ENCODE measurements around the gene PLA2G5. TPM values are rescaled to one million over a fixed set of nuclear protein-coding genes. Genes with fewer than 3 reads are reported as not detected.

PLA2G5 gene
- total and polyA plus RNA-seq, 9 of the 15 experiments (the other 6 are each of a cell fraction or from before 2014, with no cell fraction given): not detected

DNA sequence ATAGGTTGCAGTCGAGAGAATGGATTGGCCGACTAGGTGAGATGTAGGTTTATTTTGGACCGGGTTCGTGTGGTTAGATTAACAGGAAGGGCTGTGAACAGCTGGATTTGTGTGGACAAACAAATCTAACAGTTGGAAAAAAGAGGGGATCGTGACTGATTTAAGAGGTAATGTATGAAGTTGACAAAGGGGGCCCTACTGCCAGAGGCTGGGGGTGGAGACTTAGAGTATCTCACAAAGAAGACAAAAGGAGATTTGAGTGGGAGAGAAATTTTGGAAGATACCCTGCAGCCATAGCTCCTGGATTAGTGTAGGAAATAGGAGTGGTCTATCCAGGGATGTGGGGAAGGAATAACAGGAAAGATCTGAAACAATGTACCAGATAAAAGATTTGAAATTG lies 38.8 kb upstream of the PLA2G5 start:
- no peaks in the 10 kb centered on the region for H3K9me1 ChIP-seq (ENCODE audit: control insufficient read depth, insufficient read depth, low read length)
- H3K27me3 ChIP-seq (ENCODE audit: control insufficient read depth in 2 of 2, insufficient read depth in 2 of 2, low read length in 2 of 2): peaks cover 9 to 25% of the 10 kb centered on the region in 2 experiments; a peak in 4 of 5 replicates
- WGBS (ENCODE audit: insufficient coverage, low coverage, missing lambda C conversion rate): 0% methylated on average over 5 of the region's 5 CpGs
- ATAC-seq: no peak
- FAIRE-seq: no peak
- H4K20me1 ChIP-seq (replicated peaks; ENCODE audit: control insufficient read depth, insufficient read depth, low read length): no peaks in the 10 kb centered on the region
- H3K9me3 ChIP-seq (replicated peaks; ENCODE audit: control insufficient read depth, insufficient read depth, low read depth, low read length): no peaks in the 10 kb centered on the region
- no peak overlapping the region for H2AFZ ChIP-seq (ENCODE audit: low read depth, low read length)
- no peaks in the 10 kb centered on the region for H3K36me3 ChIP-seq (ENCODE audit: control insufficient read depth, insufficient read depth, low read length)
- TF ChIP-seq L3MBTL2 (IDR thresholded peaks at IDR 0.05) (no peak), ZNF282 (CRISPR knock-in tag; IDR thresholded peaks at IDR 0.05) (no peak), TAF15 (IDR thresholded peaks at IDR 0.05; ENCODE audit: low read depth, low read length) (no peak), HMG20B (CRISPR knock-in tag; IDR thresholded peaks at IDR 0.05) (no peak), E2F8 (IDR thresholded peaks at IDR 0.05; ENCODE audit: low read depth, partially characterized antibody) (no peak), TAF1 (IDR thresholded peaks at IDR 0.05; ENCODE audit: control insufficient read depth, extremely low read depth, insufficient read depth, low read length, severe bottlenecking) (no peak), MIER1 (IDR thresholded peaks at IDR 0.05; ENCODE audit: low read depth) (no peak), VEZF1 (CRISPR knock-in tag; IDR thresholded peaks at IDR 0.05) (no peak), THAP12 (CRISPR knock-in tag; IDR thresholded peaks at IDR 0.05) (no peak), GMEB1 (CRISPR knock-in tag; IDR thresholded peaks at IDR 0.05) (no peak), RFX1 (IDR thresholded peaks at IDR 0.05) (no peak)
- no peak overlapping the region for H3K4me3 ChIP-seq
- H3K4me2 ChIP-seq (ENCODE audit: insufficient read depth, low read length): no peak overlapping the region
- in situ Hi-C loops (cut with MboI) (no loop called here), intact Hi-C loops (cut with micrococcal nuclease) (no loop called here)
- no peaks in the 10 kb centered on the region for H3K79me2 ChIP-seq (ENCODE audit: control insufficient read depth, insufficient read depth, low read length)
- ChIA-PET CTCF (ENCODE audit: low intra/inter-chr PET ratio) (interaction anchor here (0.7 kb wide), 1 partner anchor 79 kb away, joined by 3 read pairs; no protein-coding TSS in a partner anchor), POLR2A (no interaction called here)
- BruUV-seq (replicated peaks): no TSS peak
- no peak for DNase-seq (ENCODE audit: extremely low read depth in 1 of 4, low spot score in 3 of 4)
- H3K4me1 ChIP-seq (replicated peaks in 1 of 2; ENCODE audit: control insufficient read depth in 2 of 2, insufficient read depth in 2 of 2, low read length in 2 of 2): peaks cover 0 to 4% of the 10 kb centered on the region in 2 experiments; a peak in 2 of 5 replicates
- no peak overlapping the region for H3K27ac ChIP-seq (ENCODE audit: extremely low read depth, low read depth, low read length)
- H3K9ac ChIP-seq (ENCODE audit: insufficient read depth in 1 of 2, low read depth in 2 of 2, low read length in 2 of 2): no peak overlapping the region

All from K562 (cell line).